Measurements from ENCODE around the gene DYNC1LI1. TPM values are rescaled to one million over a fixed set of nuclear protein-coding genes. Genes with fewer than 3 reads are reported as not detected.

The DYNC1LI1 gene
- total and polyA plus RNA-seq, 2 donors (not counting 1 experiment from before 2014, with no cell fraction given): 15.0 to 38.8 TPM

- H3K4me3 ChIP-seq (ENCODE audit: control extremely low read depth in 1 of 5, extremely low read depth in 1 of 5, insufficient read depth in 1 of 5, low read depth in 2 of 5, low read length in 4 of 5): no peak overlapping the region
- H3K9ac ChIP-seq (ENCODE audit: low read length): no peak overlapping the region
- H3K4me2 ChIP-seq (replicated peaks; ENCODE audit: low read depth, low read length, poor library complexity, severe bottlenecking): no peak overlapping the region
- no peak overlapping the region for H3K4me3 Mint-ChIP-seq
- H3K4me1 ChIP-seq (ENCODE audit: control insufficient read depth in 2 of 2, insufficient read depth in 2 of 2, low read length in 2 of 2): peaks cover 42 to 44% of the 10 kb centered on the region in 2 donors
- H3K9me3 ChIP-seq (ENCODE audit: control extremely low read depth in 1 of 3, control insufficient read depth in 2 of 3, insufficient read depth in 1 of 3, low read length in 2 of 3): no peaks in the 10 kb centered on the region
- H2AFZ ChIP-seq (ENCODE audit: insufficient read depth, low read depth, low read length, poor library complexity, severe bottlenecking): no peak overlapping the region
- 100% methylated on average over 1 of the region's 3 CpGs for WGBS (ENCODE audit: insufficient coverage)
- peaks cover 3 to 10% of the 10 kb centered on the region in 2 experiments for H3K36me3 ChIP-seq (replicated peaks in 1 of 2; ENCODE audit: control extremely low read depth in 1 of 2, control insufficient read depth in 1 of 2, extremely low read depth in 1 of 2, insufficient read depth in 2 of 2, low read length in 1 of 2)
- H3K4me1 Mint-ChIP-seq: peaks cover 45% of the 10 kb centered on the region
- no peak for DNase-seq
- POLR2A ChIA-PET: interaction anchor here (0.7 kb wide), 1 partner anchor 80 kb away, joined by 3 read pairs; no protein-coding TSS in a partner anchor
- peak overlapping the region in 1 of 2 donors; percentile 55 for H3K27ac ChIP-seq (ENCODE audit: low read length in 2 of 2)
- H3K27ac Mint-ChIP-seq: no peak overlapping the region
- TF ChIP-seq EZH2 (IDR thresholded peaks at IDR 0.05; ENCODE audit: borderline replicate concordance, insufficient read depth, low read depth, low read length, poor library complexity, severe bottlenecking): no peak
- TF ChIP-seq CTCF (IDR thresholded peaks at IDR 0.05): no peak
- intact Hi-C loops (cut with micrococcal nuclease): loop anchor here (10.0 kb wide), 1 partner anchor 1216 kb away; the partner anchor contains the start of gene CLASP2
- peaks cover 95% of the 10 kb centered on the region for H3K79me2 ChIP-seq (ENCODE audit: control insufficient read depth, insufficient read depth, low read length)
- CTCF ChIA-PET: interaction anchor here (0.7 to 1.7 kb wide), 6 partner anchors 11 to 203 kb away, joined by 3 to 7 read pairs (median 5); no protein-coding TSS in a partner anchor
- H3K9me3 Mint-ChIP-seq (ENCODE audit: insufficient read depth): no peaks in the 10 kb centered on the region
- no peaks in the 10 kb centered on the region for H3K27me3 ChIP-seq (replicated peaks in 1 of 4; ENCODE audit: control extremely low read depth in 1 of 4, control insufficient read depth in 3 of 4, insufficient read depth in 4 of 4, low read length in 3 of 4)
- peaks cover 9% of the 10 kb centered on the region for H4K20me1 ChIP-seq (ENCODE audit: control insufficient read depth, insufficient read depth, low read length, poor library complexity, severe bottlenecking)
- no peak for ATAC-seq (ENCODE audit: low read depth)
- no peaks in the 10 kb centered on the region for H3K27me3 Mint-ChIP-seq
These were observed 71.7 kb downstream of the DYNC1LI1 start for GRCh38 chr3:32498992-32499391.

DNA sequence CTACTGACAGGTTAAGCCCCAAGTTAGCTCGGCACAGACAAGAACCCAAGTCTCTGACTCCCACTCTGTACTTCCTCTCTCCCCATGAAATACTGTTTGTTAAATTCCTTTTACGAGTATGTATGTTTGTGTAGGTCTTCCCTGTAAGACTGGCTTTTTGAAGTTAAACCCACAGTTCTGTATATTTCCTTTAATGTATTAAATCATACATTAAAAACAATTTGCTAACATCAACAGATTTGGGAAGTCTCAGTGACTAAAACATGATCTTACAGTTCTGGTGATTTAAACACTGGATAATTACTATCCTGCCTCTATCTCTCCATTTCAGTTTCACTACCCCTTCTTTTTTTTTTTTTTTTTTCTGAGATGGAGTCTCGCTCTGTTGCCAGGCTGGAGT lies 72.4 kb downstream of the DYNC1LI1 start:
- POLR2A ChIA-PET: interaction anchor here (0.5 kb wide), 1 partner anchor 23 kb away, joined by 5 read pairs; no protein-coding TSS in a partner anchor
- peaks cover 7 to 10% of the 10 kb centered on the region in 2 experiments for H3K36me3 ChIP-seq (replicated peaks in 1 of 2; ENCODE audit: control extremely low read depth in 1 of 2, control insufficient read depth in 1 of 2, extremely low read depth in 1 of 2, insufficient read depth in 2 of 2, low read length in 1 of 2)
- CTCF ChIA-PET: interaction anchor here (0.7 to 1.6 kb wide), 5 partner anchors 12 to 263 kb away, joined by 3 to 9 read pairs (median 6); no protein-coding TSS in a partner anchor
- H4K20me1 ChIP-seq (ENCODE audit: control insufficient read depth, insufficient read depth, low read length, poor library complexity, severe bottlenecking): peaks cover 16% of the 10 kb centered on the region
- intact Hi-C loops (cut with micrococcal nuclease): loop anchor here (10.0 kb wide), 1 partner anchor 1217 kb away; the partner anchor contains the start of gene CLASP2
- no CpG with 5 or more reads among the region's 3 CpGs for WGBS (ENCODE audit: insufficient coverage)
- ATAC-seq (ENCODE audit: low read depth) (no peak), DNase-seq (peak; percentile 58)
- H3K27ac Mint-ChIP-seq: peak overlapping the region; percentile 38
- H3K4me3 Mint-ChIP-seq: peak overlapping the region; percentile 27
- H3K27me3 Mint-ChIP-seq: no peaks in the 10 kb centered on the region
- no peaks in the 10 kb centered on the region for H3K9me3 Mint-ChIP-seq (ENCODE audit: insufficient read depth)
- peak overlapping the region in 1 of 5 experiments; percentile 10 for H3K4me3 ChIP-seq (ENCODE audit: control extremely low read depth in 1 of 5, extremely low read depth in 1 of 5, insufficient read depth in 1 of 5, low read depth in 2 of 5, low read length in 4 of 5)
- no peak overlapping the region for H2AFZ ChIP-seq (ENCODE audit: insufficient read depth, low read depth, low read length, poor library complexity, severe bottlenecking)
- no peaks in the 10 kb centered on the region for H3K9me3 ChIP-seq (ENCODE audit: control extremely low read depth in 1 of 3, control insufficient read depth in 2 of 3, insufficient read depth in 1 of 3, low read length in 2 of 3)
- no peaks in the 10 kb centered on the region for H3K27me3 ChIP-seq (replicated peaks in 1 of 4; ENCODE audit: control extremely low read depth in 1 of 4, control insufficient read depth in 3 of 4, insufficient read depth in 4 of 4, low read length in 3 of 4)
- H3K4me1 Mint-ChIP-seq: peaks cover 45% of the 10 kb centered on the region
- H3K9ac ChIP-seq (ENCODE audit: low read length): no peak overlapping the region
- peaks cover 49 to 50% of the 10 kb centered on the region in 2 donors for H3K4me1 ChIP-seq (ENCODE audit: control insufficient read depth in 2 of 2, insufficient read depth in 2 of 2, low read length in 2 of 2)
- H3K4me2 ChIP-seq (replicated peaks; ENCODE audit: low read depth, low read length, poor library complexity, severe bottlenecking): peak overlapping the region; percentile 49
- H3K79me2 ChIP-seq (ENCODE audit: control insufficient read depth, insufficient read depth, low read length): peaks cover 95% of the 10 kb centered on the region
- TF ChIP-seq EZH2 (IDR thresholded peaks at IDR 0.05; ENCODE audit: borderline replicate concordance, insufficient read depth, low read depth, low read length, poor library complexity, severe bottlenecking) (no peak), CTCF (IDR thresholded peaks at IDR 0.05) (no peak)
- H3K27ac ChIP-seq (ENCODE audit: low read length in 2 of 2): peak overlapping the region; percentile 14 to 55

Data from B cell (primary cell).